Measurements from ENCODE around the gene CFAP126. TPM values are rescaled to one million over a fixed set of nuclear protein-coding genes. Genes with fewer than 3 reads are reported as not detected.
"Not testable (repeated sequence)": the region's sequence is repeated elsewhere in the genome, so short reads cannot be mapped to it uniquely, and the experiment has no call there.

The CFAP126 gene
- total RNA-seq, 1 donor from 2014 or later = not detected

GRCh38 chr1:161388639-161389038 lies 21.0 kb upstream of the CFAP126 start:
- DNase-seq (ENCODE audit: low spot score) = no peak
- intact Hi-C loops (cut with DNase I) = loop anchor here (5.0 kb wide), 2 partner anchors 76 to 186 kb away; partner anchors contain the start of genes NDUFS2 and SDHC

- intact Hi-C loops (cut with DNase I) = loop anchor here (5.0 kb wide), 1 partner anchor 155 kb away; the partner anchor contains the start of gene TOMM40L
- DNase-seq (ENCODE audit: low spot score) = no peak
Observed at GRCh38 chr1:161382214-161383019, 14.7 kb upstream of the CFAP126 start.

GRCh38 chr1:161381707-161382106 lies 14.0 kb upstream of the CFAP126 start:
- DNase-seq (ENCODE audit: low spot score) = no peak
- intact Hi-C loops (cut with DNase I) = loop anchor here (5.0 kb wide), 1 partner anchor 154 kb away; the partner anchor contains the start of gene TOMM40L

GRCh38 chr1:161379071-161379470 lies 11.4 kb upstream of the CFAP126 start:
- no peak for DNase-seq (ENCODE audit: low spot score)
- intact Hi-C loops (cut with DNase I) = no loop called here

- DNase-seq (ENCODE audit: low spot score) = no peak
- intact Hi-C loops (cut with DNase I) = no loop called here
Observed at GRCh38 chr1:161378014-161378413, 10.3 kb upstream of the CFAP126 start.

GRCh38 chr1:161374373-161374772 lies 6.7 kb upstream of the CFAP126 start:
- intact Hi-C loops (cut with DNase I) = no loop called here
- no peak for DNase-seq (ENCODE audit: low spot score)

- intact Hi-C loops (cut with DNase I) = no loop called here
- no peak for DNase-seq (ENCODE audit: low spot score)
Observed at GRCh38 chr1:161373442-161373841, 5.8 kb upstream of the CFAP126 start.

- intact Hi-C loops (cut with DNase I) = no loop called here
- no peak for DNase-seq (ENCODE audit: low spot score)
Observed at GRCh38 chr1:161365207-161365606, 2.5 kb downstream of the CFAP126 start.

GRCh38 chr1:161364332-161364731 lies 3.3 kb downstream of the CFAP126 start:
- intact Hi-C loops (cut with DNase I) = no loop called here

GRCh38 chr1:161359291-161359690 lies 8.4 kb downstream of the CFAP126 start:
- no peak for DNase-seq (ENCODE audit: low spot score)
- intact Hi-C loops (cut with DNase I) = no loop called here

More at GRCh38 chr1:161364332-161364731, 3.3 kb downstream of the CFAP126 start:
- DNase-seq (ENCODE audit: low spot score) = no peak

- intact Hi-C loops (cut with DNase I) = no loop called here
- no peak for DNase-seq (ENCODE audit: low spot score)
Observed at GRCh38 chr1:161357073-161357472, 10.6 kb downstream of the CFAP126 start.

GRCh38 chr1:161351482-161351881 lies 16.2 kb downstream of the CFAP126 start:
- DNase-seq (ENCODE audit: low spot score) = no peak
- intact Hi-C loops (cut with DNase I) = no loop called here

GRCh38 chr1:161350671-161351070 lies 17.0 kb downstream of the CFAP126 start:
- intact Hi-C loops (cut with DNase I) = no loop called here
- DNase-seq (ENCODE audit: low spot score) = no peak

- DNase-seq (ENCODE audit: low spot score) = no peak
- intact Hi-C loops (cut with DNase I) = no loop called here
Observed at GRCh38 chr1:161342821-161343220, 24.9 kb downstream of the CFAP126 start.

- intact Hi-C loops (cut with DNase I) = no loop called here
- no peak for DNase-seq (ENCODE audit: low spot score)
Observed at GRCh38 chr1:161342177-161342576, 25.5 kb downstream of the CFAP126 start.

GRCh38 chr1:161335796-161336195 lies 31.9 kb downstream of the CFAP126 start:
- intact Hi-C loops (cut with DNase I) = no loop called here
- no peak for DNase-seq (ENCODE audit: low spot score)

GRCh38 chr1:161333166-161333565 lies 34.5 kb downstream of the CFAP126 start:
- intact Hi-C loops (cut with DNase I) = no loop called here
- DNase-seq (ENCODE audit: low spot score) = no peak

GRCh38 chr1:161330346-161330745 lies 37.3 kb downstream of the CFAP126 start:
- no peak for DNase-seq (ENCODE audit: low spot score)
- intact Hi-C loops (cut with DNase I) = no loop called here

GRCh38 chr1:161324020-161324419 lies 43.7 kb downstream of the CFAP126 start:
- intact Hi-C loops (cut with DNase I) = no loop called here
- no peak for DNase-seq (ENCODE audit: low spot score)

GRCh38 chr1:161315841-161316674 lies 51.6 kb downstream of the CFAP126 start:
- intact Hi-C loops (cut with DNase I); DNase-seq (ENCODE audit: low spot score): not testable (repeated sequence)

Data from cardiac septum (tissue), 1 donor.